Measurements from ENCODE around the gene SLC10A7.

GRCh38 chr4:146235654-146236177, 286.0 kb downstream of the SLC10A7 start:
- no peak for TF ChIP-seq POLR2A (IDR thresholded peaks at IDR 0.05; ENCODE audit: low read depth, low read length)
- no peak for TF ChIP-seq POLR2AphosphoS5 (IDR thresholded peaks at IDR 0.05; ENCODE audit: low read depth, low read length)

Data from GM12892 (cell line).